Dedifferentiated amniotic fluid mesenchymal stem cell (primary cell): ENCODE data around the gene ERMP1.
"Not testable (repeated sequence)": the region's sequence is repeated elsewhere in the genome, so short reads cannot be mapped to it uniquely, and the experiment has no call there.

Source experiments
- DNase-seq: peaks from one replicate; pipeline ENCODE4 v3.0.0-alpha.2; 2016; ENCODE audit errors: extremely low spot score

The ERMP1 gene, protein sequence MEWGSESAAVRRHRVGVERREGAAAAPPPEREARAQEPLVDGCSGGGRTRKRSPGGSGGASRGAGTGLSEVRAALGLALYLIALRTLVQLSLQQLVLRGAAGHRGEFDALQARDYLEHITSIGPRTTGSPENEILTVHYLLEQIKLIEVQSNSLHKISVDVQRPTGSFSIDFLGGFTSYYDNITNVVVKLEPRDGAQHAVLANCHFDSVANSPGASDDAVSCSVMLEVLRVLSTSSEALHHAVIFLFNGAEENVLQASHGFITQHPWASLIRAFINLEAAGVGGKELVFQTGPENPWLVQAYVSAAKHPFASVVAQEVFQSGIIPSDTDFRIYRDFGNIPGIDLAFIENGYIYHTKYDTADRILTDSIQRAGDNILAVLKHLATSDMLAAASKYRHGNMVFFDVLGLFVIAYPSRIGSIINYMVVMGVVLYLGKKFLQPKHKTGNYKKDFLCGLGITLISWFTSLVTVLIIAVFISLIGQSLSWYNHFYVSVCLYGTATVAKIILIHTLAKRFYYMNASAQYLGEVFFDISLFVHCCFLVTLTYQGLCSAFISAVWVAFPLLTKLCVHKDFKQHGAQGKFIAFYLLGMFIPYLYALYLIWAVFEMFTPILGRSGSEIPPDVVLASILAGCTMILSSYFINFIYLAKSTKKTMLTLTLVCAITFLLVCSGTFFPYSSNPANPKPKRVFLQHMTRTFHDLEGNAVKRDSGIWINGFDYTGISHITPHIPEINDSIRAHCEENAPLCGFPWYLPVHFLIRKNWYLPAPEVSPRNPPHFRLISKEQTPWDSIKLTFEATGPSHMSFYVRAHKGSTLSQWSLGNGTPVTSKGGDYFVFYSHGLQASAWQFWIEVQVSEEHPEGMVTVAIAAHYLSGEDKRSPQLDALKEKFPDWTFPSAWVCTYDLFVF

DNA sequence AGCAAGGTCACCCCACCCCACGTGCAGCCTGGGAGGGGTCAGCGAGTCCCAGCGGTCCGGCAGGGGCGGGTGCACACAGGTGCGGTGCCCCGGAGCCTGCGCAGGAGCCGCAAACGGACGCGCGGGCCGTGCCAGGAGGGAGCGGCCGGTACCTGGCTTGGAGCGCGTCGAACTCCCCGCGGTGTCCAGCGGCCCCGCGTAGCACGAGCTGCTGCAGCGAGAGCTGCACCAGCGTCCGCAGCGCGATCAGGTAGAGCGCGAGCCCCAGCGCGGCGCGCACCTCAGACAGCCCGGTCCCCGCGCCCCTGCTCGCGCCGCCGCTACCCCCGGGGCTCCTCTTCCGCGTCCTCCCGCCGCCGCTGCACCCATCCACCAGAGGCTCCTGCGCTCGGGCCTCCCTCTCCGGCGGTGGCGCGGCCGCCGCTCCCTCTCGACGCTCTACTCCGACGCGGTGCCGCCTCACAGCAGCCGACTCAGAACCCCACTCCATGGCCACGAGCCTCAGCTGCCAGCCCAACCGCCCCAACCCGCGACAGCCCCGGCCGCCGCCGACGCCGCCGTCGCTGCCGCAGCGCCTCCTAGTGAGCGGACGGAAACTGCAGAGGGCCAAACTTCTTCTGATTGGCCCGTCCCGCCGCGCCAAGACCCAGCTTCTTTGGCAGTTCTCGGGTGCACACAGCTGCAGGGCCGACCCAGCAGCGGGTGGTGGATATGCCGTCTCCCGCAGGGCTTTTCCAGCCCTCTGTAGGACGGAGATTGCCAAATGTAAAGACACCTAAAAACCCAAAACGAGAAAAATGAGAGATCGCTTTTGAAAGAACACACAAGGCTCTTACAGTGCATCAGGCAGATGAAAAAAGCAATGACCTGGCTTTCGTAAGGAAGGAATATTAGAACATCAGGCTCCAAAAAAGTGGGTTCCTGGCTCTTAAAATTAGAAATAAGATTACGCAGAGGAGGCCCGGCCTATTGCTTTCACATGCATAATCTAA is at the start of gene ERMP1:
TSS of gene ERMP1 (minus strand) at position 580 of the 992 bp plus-strand sequence. CDS start at position 490, 90 bp downstream.
- DNase-seq, result peak; percentile 78

DNA sequence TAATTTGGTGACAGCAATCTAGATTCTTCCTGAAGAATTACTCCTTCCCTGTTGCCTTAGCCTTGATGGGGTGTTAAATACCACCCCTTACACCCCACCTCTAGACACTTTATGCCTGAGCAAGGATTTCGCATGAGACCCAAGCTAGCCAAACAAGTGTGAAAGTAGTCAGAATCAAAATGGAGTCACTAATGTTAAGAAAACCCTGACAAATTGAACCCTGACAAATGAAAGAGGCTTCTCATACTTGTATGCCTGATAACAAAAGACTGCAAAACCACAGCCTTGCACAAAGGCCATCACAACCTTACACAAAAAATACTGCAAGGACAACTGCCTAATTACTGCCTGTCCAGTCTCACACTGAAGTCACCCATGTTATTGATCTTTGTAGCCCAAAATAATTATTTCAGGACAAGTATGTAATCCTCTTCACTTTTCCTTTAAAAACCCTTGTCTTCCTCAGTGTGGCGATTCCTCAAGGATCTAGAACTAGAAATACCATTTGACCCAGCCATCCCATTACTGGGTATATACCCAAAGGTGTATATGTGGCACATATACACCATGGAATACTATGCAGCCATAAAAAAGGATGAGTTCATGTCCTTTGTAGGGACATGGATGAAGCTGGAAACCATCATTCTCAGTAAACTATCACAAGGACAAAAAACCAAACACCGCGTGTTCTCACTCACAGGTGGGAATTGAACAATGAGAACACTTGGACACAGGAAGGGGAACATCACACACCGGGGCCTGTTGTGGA is 49.5 kb upstream of the ERMP1 start:
- not testable (repeated sequence) for DNase-seq

DNA sequence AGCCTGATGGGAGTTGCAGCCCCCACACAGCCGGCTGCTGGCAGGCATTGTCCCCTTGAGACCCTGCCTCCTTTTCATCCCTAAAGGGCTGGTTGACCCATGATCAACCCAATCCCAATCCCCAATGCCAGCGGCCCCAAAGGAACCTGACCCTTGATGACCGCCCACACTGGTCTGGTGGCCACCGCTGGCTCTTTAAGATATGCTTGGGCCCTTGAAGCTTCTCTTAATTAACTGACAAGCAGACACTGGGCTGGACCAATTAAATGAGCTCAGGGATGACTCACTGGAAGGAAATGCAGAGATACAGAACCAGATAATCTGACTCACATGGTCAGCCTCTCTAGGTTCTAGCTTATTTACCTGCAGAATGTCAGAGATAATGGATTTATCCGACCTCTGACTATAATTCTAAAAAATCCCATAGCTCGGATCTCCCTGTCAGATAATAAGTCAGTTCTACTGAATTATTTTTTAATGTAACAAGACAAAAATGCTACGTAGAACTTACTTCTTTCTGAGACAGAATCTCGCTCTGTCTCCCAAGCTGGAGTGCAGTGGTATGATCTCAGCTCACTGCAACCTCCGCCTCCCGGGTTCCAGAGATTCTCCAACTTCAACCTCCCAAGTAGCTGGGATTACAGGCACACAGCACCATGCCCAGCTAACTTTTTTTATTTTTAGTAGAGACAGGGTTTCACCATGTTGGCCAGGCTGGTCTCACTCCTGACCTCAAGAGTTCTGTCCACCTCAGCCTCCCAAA is 46.7 kb upstream of the ERMP1 start:
- DNase-seq, result peak; percentile 40

DNA sequence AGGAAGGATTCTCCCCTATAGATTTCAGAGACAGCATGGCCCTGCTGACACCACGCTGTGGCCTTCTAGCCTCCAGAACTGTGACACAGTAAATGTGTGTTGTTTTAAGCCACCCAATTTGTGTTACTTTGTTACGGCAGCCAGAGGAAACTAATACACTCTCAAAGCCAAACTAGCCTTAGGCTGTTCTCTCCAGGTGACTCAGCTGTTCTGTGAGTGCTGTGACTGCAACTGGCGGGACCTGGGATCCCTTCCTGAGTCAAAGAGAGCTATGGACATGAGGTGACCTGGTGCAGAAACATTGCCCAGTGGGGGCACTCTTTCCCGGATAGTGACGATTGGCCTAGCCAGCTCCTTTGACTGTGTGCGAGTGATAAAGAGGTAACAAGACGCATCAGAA is 43.8 kb upstream of the ERMP1 start:
- no peak for DNase-seq

DNA sequence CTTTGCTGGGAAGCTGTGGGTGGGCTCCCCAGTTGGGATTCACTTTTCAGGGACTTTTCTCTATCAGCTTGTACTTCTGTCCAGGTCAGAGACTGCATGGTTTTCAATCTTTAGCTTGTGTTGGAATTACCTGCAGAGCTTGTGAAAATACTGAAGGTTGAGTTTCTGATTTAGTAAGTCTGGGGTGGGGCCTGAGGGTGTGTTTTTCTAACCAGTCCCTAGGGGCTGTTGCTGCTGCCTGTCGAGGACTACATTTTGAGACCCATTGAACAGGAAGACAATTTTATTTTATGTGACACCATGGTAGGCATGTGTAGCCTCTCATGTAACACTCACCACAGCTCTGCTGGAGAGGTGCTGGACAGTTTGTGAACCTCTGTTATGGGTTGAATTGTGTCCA is 43.1 kb upstream of the ERMP1 start:
- no peak for DNase-seq

DNA sequence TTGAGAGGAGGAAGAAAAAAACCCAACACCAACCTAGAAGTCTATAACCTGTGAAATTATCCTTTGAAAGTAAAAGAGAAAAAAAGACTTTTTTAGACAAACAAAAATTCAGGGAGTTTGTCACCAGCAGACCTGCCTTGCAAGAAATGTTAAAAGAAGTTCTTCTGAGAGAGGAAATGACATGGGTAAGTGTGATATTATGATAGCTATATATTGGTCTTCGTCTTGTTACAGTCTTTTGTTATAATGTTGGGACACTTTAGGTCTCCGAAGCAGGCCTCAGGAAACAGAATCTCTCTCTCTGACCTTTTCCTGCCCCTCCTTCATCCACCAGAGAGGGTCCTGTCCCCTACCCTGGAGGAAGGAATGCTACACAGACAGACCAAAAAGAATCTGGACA is 41.1 kb upstream of the ERMP1 start:
- DNase-seq, result no peak

DNA sequence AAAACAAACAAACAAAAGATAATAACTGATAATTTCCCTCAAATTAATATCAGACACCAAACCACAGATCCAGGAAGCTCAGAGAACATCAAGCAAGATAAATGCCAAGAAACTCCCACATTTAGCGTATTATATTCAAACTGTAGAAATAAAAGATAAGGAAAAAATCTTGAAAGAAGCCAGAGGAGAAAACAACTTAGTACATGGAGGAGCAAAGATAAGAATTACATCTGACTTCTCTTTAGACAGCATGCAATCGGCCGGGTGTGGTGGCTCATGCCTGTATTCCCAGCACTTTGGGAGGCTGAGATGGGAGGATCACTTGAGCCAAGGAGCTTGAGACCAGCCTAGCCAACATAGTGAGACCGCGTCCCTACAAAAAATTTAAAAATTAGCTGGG is 40.5 kb upstream of the ERMP1 start:
- DNase-seq, result no peak

DNA sequence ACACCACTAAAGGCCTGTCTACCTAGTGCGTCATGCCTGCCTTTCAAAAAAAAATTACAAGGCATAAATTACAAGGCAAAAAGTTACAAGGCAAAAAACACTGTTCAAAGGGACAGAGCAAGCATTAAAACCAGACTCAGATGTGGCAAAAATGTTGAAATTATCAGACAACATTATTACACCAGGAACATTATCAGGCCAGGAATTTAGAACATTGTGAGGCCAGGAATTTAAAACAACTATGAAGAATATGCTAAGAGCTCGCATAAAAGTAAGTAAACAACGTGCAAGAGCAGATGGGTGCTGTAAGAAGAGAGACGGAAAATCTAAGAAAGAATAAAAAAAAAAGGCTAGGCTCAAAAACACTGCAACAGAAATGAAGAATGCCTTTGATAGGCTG is 39.6 kb upstream of the ERMP1 start:
- no peak for DNase-seq

DNA sequence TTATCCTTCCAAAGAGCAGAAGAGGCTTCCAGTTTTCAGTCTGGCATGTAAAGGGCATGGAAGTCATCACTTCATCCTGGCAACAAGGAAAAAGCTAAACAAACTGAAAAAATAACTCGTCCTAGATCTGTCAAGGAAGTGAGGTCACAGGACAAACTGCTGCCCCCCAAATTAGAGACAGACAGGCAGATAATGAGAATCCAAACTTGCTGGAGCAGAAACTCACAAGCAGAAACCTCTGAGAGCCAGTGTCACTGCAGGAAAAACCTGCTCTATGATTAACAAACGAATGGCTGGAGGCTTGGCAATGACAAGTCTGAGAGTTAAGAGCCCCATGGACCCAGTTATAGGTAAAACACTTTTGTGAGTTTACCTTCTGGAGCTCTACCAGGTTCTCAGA is 38.9 kb upstream of the ERMP1 start:
- DNase-seq, result no peak

DNA sequence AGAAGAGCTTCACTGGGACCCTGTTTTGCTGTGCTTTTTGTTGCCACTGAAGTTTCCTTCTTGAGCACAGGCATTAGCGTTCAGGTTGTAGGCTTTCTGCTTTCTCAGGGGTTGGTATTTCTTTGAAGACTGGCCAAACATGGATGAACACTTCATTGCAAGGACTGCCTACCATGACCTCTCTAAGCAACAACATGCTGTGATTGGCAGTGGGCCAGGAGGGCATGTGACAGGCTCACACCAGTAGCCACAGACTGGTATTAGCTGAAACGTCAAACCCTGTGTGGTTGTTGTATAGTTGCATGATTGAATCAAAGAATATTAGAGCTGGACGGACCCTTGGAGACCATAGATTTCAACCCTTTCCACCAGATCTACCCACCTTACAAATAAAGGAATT is 37.8 kb upstream of the ERMP1 start:
- DNase-seq, result no peak

DNA sequence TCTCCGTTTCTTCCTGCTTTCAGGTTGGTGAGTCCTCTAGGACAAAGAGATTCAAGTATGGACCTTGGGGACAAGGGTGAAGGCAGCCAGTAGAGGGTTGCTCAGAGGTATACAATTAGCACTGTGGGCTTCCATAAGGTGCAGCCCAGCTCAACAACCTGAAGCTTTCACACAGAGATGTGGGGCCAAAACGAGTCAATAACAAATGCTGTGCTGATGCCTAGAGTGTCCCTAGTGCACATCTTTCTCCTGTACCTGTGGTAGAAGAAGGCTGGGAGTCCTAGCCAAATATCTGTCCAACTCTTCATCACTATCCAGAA is 37.1 kb upstream of the ERMP1 start:
- DNase-seq, result no peak

DNA sequence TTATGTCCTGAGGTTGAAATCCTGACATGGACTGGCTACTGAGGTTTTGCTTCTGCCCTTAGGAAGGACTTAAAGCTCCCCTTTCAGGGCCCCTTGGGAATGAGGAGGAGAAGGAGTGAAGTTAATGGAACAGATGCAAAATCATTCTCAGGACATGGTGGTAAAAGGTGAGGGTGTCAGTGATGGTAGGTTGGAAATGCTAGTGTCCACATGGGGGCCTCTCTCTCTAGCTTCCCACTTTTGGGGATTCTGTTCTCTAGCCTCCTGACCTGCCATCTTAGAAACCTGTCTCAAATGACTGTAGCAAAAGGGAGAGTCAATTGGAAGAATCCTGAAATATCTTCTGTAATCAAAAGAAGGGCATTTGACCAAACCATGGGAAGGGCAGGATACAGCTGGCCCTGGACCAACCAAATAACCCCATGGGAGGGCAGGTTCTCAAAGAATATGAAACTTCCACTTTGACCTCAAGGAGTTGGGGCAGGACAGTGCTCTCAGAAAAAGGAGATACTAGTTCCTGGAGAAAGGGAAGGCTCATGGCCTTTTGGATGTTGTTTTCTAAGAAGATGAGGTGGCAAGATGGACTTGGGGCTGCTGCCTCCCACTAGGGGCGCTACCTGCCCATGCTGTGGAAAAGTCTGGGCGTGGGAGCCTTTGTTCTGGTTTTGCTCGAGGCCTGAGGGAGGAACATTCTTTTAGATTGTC is 36.5 kb upstream of the ERMP1 start:
- DNase-seq, result no peak

DNA sequence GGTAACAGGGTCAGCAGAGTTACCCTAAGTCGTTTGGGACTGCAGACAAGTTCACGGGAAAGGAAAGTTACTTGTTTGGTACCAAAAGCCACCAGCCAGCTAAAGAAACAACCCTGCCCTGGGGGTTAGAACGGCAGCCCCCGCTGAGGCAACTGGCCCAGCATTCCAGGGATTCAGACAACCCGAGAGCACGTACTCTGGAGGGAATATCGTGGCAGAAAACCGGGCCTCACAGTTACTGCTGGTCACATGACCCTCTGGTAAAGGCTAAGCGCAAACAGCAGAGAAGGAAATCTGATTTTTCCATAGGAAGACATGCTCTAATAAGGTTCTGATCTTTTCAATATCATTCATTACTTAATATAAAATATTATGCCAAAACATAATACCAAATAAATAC is 35.3 kb upstream of the ERMP1 start:
- DNase-seq, result no peak

DNA sequence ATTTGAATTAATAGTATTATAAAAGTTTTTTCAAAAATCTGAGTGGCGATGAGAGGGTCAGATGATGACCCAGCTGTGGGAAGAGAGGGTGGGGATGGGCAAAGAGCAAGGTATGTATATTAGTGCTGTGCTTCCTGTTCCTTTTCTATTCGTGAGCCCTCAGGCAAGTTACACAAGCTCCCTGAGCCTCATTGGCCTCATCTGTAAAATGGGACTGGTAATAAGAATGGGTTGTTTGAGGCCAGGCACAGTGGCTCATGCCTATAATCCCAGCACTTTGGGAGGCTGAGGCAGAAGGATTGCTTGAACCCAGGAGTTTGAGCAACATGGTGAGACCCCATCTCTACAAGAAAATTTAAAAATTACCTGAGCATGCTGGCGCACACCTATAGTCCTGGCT is 33.8 kb upstream of the ERMP1 start:
- DNase-seq, result no peak

DNA sequence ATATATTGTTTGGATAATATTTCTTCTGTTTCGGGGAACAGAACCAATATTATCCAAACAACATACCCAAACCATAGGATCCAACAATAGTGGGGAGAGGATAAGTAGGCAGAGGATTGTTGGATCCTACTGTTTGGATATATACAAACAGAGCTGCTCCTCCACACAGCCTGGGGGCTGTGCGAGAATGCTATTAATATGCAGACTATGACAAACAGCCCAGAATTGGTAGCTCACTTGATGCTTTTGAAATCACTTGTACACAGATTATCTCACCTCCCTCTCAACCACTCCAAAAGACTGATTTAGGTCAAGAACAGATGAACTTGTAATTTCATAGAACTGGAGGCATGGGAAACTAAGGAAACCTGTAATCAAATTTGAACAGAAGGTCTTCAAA is 33.4 kb upstream of the ERMP1 start:
- DNase-seq, result no peak

DNA sequence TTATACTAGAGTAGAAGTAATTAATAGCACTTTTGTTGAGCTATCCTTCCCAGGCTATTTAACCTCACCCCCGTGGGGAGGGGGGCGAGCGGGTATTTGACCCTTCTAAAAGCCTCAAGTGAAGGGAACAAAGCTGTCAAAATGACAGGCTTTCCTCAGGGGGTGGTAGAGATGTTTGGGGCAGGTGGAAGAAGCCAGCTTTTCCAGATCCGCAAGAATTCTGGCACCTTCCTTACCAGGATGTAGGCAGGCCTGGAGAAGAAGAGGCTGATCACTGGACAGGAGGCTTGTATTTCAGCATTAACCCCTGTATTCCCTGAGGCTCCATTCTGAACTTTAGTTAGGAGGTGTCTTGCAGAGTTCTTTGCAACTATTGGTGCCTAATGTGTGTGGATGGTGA is 31.5 kb upstream of the ERMP1 start:
- no peak for DNase-seq

DNA sequence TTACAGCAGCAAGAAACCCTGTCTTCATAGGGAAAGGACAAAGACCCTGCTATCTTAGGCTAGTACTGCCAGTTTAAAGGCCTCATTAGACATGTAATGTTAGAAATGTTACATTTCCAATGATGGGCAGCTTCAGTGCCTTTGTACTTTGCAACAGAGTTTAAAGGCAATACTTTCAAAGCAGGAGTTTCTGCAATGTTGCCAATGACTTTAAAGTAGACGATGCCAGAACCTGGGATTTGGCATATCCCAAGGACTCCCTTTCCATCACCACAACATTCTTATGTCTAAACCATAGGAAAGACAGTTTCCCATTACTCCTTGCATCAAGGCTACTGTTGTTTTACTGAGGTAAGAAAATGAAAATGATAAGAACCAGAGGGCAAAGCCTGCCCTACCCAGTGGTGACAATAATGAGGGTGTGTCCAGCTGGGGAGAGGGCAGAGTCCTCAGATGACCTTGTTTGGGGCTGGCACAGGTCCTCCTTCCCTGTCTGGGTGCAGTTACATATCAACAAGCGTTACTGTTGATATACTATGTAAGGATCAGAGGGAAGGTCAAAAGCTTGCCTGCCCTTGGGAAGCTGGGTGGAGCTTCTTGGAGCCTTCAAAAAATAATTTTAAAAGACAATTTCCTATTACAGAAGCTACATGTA is 30.3 kb upstream of the ERMP1 start:
- no peak for DNase-seq

DNA sequence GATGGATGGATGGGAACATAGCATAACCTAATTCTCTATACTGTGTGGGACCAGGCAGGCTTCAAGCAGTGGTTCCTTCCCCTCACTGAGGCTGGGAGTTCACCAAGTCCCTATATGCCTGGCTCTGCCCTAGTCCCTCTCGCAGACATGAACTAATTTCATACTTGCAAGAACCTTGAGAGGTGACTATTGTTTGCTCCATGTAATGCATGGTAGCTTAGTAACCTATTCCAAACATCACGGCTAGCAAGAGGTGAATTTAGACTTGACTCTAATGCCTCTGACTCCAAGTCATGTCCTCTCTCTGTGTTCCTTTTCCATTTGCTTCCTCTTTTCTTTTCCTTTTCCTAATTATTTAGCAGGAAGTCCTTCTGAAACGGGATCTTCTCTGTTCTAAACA is 25.9 kb upstream of the ERMP1 start:
- no peak for DNase-seq

DNA sequence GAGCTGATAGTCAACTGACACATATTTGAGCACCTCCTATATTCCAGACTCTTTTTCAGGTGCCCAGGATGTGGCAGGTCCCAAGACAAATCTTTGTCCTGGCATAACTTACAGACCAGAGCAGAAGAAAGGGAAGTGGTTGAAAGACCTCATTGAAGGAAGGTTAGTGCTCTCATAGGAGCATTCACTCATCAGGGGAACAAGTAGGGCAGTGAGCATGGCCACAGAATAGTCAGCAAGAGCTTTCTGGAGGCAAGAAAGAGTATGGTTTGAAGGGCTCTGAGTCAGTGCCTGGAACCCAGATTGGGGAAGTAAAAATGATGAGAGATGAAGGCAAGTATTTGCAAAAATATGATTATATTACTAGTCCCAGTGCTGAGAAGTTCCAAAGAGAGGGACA is 25.0 kb upstream of the ERMP1 start:
- DNase-seq, result no peak
